GM12801 (cell line): ENCODE data around the gene BLOC1S6.

ENCODE experiments used
- CTCF ChIP-seq: IDR thresholded peaks from one replicate; pipeline ENCODE4 v1.5.1; 2011; ENCODE audit warnings: control low read depth; ENCODE audit not compliant: insufficient read length; ENCODE audit errors: extremely low read depth

Gene BLOC1S6, protein sequence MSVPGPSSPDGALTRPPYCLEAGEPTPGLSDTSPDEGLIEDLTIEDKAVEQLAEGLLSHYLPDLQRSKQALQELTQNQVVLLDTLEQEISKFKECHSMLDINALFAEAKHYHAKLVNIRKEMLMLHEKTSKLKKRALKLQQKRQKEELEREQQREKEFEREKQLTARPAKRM

GRCh38 chr15:45587095-45587862 is at the start of gene BLOC1S6:
TSS of gene BLOC1S6 (plus strand) at chr15:45587379. CDS start at chr15:45587444, 65 bp downstream.
- no peak for TF ChIP-seq CTCF

- no peak for TF ChIP-seq CTCF
Measured at GRCh38 chr15:45539680-45540079, 47.5 kb upstream of the BLOC1S6 start.

GRCh38 chr15:45540531-45540930 is 46.6 kb upstream of the BLOC1S6 start:
- no peak for TF ChIP-seq CTCF

DNA sequence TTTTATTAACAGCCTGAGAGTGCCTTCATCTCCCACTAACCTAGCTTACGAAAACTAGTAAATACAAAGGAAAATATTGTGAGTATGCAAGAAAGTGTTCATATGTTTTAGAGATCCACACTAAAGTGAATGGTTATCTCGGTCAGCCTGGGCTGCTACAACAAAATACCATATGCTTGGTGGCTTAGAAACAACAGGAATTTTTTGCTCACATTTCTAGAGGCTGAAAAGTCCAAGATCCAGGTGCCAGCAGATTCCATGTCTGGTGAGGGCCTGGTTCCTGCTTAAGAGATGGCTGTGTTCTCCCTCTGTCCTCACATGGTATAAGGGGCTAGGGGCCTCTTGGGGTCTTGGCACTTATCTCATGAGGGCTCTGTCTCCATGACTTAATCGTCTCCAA is 44.1 kb upstream of the BLOC1S6 start:
- TF ChIP-seq CTCF: no peak

DNA sequence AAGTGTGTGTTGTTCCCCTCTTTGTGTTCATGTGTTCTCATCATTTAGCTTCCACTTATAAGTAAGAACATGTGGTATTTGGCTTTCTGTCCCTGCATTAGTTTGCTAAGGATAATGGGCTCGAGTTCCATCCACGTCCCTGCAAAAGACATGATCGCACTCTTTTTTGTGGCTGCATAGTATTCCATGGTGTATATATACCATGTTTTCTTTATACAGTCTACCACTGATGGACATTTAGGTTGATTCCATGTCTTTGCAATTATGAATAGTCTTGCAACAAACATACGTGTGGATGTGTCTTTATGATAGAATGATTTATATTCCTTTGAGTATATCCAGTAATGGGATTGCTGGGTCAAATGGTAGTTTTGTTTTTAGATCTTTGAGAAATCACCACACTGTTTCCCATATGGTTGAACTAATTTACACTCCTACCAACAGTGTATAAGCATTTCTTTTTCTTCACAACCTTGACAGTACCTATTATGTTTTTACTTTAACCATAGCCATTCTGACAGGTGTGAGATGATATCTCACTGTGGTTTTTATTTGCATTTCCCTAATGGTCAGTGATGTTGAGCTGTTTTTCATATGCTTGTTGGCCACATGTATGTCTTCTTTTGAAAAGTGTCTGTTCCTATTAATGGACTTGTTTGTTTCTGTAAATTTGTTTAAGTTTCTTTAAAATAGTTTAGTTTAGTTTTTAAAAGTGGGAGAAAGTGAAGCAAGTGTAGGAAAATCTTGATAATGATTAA is 42.7 kb upstream of the BLOC1S6 start:
- TF ChIP-seq CTCF: no peak

- no peak for TF ChIP-seq CTCF
Measured at GRCh38 chr15:45546789-45547188, 40.4 kb upstream of the BLOC1S6 start.

DNA sequence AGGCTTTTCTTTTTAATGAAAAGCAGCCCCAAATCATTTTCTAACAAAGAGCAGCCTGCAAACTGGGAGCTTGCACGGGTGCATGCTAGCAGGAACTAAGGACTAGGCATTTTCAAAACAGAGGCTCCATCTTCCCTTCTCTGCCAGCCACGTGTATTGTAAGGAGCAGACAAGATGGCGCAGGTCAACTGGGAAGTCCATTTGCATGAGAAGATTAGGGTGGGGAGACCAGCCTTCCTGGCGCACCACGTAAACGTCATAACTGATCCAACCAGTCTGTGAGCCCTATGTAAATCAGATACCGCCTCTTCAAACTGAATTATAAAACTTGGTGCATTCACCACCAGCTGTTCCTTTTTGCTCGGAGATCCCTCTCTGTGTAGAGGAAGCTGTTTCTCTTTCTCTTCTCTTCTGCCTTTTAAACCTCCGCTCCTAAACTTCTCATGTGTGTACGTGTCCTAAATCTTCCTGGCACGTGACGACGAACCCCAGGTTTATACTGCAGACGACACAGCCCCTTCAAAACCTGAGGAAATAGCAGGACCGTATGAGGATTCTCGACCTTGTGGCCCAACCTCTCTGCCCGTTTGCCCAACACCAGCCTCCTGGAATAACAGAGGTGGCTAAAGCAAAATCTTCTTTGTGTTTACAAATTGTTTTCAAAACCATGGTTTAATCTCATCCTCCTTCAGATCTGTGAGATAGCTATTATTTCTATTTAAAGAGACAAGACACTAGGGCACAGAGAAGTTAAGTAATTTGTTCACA is 38.2 kb upstream of the BLOC1S6 start:
- no peak for TF ChIP-seq CTCF
